Measurements from ENCODE around the gene NELL2. TPM values are rescaled to one million over a fixed set of nuclear protein-coding genes. Genes with fewer than 3 reads are reported as not detected.

Gene NELL2
- total RNA-seq, 2 experiments from 2014 or later: 0.95 to 1.8 TPM

DNA sequence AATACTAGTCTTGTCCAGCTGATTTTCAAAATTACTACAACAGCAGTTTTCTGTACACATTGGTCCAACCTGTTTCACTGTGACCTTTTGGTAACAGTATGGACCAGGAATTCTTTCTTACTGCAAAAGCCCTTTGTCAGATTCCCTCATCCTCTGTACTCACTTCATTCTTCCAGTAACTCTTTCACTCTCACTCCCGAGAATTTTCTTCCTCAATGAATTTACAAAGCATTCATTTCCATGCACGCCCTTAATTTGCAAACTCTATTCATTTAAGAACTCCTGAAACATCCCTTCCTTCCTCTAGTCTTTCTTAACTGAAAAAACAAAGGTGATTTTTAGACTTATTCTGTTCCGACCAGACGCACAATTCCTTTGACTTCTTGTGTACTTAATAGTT, 238.2 kb downstream of the NELL2 start:
- Histone ChIP-seq H3K4me1 (ENCODE audit: insufficient read depth, low read length, poor library complexity, severe bottlenecking) (no peaks in the 10 kb centered on the region), H4K20me1 (ENCODE audit: insufficient read depth, low read length) (no peaks in the 10 kb centered on the region), H3K27ac (ENCODE audit: low read depth, low read length, poor library complexity, severe bottlenecking) (no peak overlapping the region), H3K4me3 (ENCODE audit: low read depth, low read length, poor library complexity, severe bottlenecking) (no peak overlapping the region), H3K9me3 (ENCODE audit: low read length) (no peaks in the 10 kb centered on the region), H3K9me2 (ENCODE audit: insufficient read depth, low read length) (no peaks in the 10 kb centered on the region), H3K4me2 (ENCODE audit: low read length) (no peak overlapping the region), H3K79me2 (ENCODE audit: insufficient read depth, low read depth, low read length) (no peaks in the 10 kb centered on the region), H2AFZ (ENCODE audit: low read length) (no peak overlapping the region), H3K36me3 (ENCODE audit: insufficient read depth, low read length) (no peaks in the 10 kb centered on the region)
- ChIA-PET POLR2A (interaction anchor here (0.6 to 0.7 kb wide), 2 partner anchors 9 to 24 kb away, joined by 3 to 4 read pairs; no protein-coding TSS in a partner anchor), CTCF (ENCODE audit: unreplicated experiment) (no interaction called here)
- intact Hi-C loops (cut with micrococcal nuclease; ENCODE audit: unreplicated experiment): no loop called here
- TF ChIP-seq, protein P1, sequence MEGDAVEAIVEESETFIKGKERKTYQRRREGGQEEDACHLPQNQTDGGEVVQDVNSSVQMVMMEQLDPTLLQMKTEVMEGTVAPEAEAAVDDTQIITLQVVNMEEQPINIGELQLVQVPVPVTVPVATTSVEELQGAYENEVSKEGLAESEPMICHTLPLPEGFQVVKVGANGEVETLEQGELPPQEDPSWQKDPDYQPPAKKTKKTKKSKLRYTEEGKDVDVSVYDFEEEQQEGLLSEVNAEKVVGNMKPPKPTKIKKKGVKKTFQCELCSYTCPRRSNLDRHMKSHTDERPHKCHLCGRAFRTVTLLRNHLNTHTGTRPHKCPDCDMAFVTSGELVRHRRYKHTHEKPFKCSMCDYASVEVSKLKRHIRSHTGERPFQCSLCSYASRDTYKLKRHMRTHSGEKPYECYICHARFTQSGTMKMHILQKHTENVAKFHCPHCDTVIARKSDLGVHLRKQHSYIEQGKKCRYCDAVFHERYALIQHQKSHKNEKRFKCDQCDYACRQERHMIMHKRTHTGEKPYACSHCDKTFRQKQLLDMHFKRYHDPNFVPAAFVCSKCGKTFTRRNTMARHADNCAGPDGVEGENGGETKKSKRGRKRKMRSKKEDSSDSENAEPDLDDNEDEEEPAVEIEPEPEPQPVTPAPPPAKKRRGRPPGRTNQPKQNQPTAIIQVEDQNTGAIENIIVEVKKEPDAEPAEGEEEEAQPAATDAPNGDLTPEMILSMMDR (conservative IDR thresholded peaks at IDR 0.05; ENCODE audit: low read length): no peak
- TF ChIP-seq EZH2phosphoT487 (IDR thresholded peaks at IDR 0.05; ENCODE audit: borderline replicate concordance, low read depth, low read length): no peak
- DNase-seq (ENCODE audit: low spot score): no peak
- BruUV-seq (replicated peaks): no TSS peak

DNA sequence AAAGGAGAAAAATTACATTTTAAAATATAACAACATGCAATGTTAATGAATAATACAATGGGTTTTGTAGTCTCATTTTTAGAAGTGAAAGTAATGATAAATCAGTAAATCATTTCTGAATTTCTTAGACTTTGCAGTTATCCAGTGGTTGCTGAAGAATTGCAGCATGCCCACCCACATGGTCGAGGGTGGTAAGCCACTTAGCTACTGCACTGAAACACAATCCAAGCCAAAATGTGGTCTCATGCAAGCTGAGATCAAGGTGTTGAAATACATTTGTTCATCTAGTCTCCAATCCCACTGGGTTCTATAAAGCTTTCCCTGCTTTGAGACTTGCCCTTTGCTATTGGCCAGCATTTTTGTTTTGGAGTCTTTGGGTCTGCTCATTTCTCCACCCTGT, 247.9 kb downstream of the NELL2 start:
- BruUV-seq (replicated peaks): no TSS peak
- POLR2A ChIA-PET: interaction anchor here (0.8 kb wide), 1 partner anchor 122 kb away, joined by 3 read pairs; no protein-coding TSS in a partner anchor
- TF ChIP-seq, protein P1 (conservative IDR thresholded peaks at IDR 0.05; ENCODE audit: low read length): no peak
- no peak for TF ChIP-seq EZH2phosphoT487 (IDR thresholded peaks at IDR 0.05; ENCODE audit: borderline replicate concordance, low read depth, low read length)
- no peaks in the 10 kb centered on the region for H3K9me2 ChIP-seq (ENCODE audit: insufficient read depth, low read length)
- H3K4me1 ChIP-seq (ENCODE audit: insufficient read depth, low read length, poor library complexity, severe bottlenecking): no peaks in the 10 kb centered on the region
- no peak overlapping the region for H3K27ac ChIP-seq (ENCODE audit: low read depth, low read length, poor library complexity, severe bottlenecking)
- H3K4me2 ChIP-seq (ENCODE audit: low read length): no peak overlapping the region
- H3K4me3 ChIP-seq (ENCODE audit: low read depth, low read length, poor library complexity, severe bottlenecking): no peak overlapping the region
- no peak overlapping the region for H2AFZ ChIP-seq (ENCODE audit: low read length)
- no peaks in the 10 kb centered on the region for H3K36me3 ChIP-seq (ENCODE audit: insufficient read depth, low read length)
- no peaks in the 10 kb centered on the region for H3K9me3 ChIP-seq (ENCODE audit: low read length)
- intact Hi-C loops (cut with micrococcal nuclease; ENCODE audit: unreplicated experiment): no loop called here
- CTCF ChIA-PET (ENCODE audit: unreplicated experiment): no interaction called here
- no peaks in the 10 kb centered on the region for H4K20me1 ChIP-seq (ENCODE audit: insufficient read depth, low read length)
- no peak for DNase-seq (ENCODE audit: low spot score)
- H3K79me2 ChIP-seq (ENCODE audit: insufficient read depth, low read depth, low read length): no peaks in the 10 kb centered on the region

DNA sequence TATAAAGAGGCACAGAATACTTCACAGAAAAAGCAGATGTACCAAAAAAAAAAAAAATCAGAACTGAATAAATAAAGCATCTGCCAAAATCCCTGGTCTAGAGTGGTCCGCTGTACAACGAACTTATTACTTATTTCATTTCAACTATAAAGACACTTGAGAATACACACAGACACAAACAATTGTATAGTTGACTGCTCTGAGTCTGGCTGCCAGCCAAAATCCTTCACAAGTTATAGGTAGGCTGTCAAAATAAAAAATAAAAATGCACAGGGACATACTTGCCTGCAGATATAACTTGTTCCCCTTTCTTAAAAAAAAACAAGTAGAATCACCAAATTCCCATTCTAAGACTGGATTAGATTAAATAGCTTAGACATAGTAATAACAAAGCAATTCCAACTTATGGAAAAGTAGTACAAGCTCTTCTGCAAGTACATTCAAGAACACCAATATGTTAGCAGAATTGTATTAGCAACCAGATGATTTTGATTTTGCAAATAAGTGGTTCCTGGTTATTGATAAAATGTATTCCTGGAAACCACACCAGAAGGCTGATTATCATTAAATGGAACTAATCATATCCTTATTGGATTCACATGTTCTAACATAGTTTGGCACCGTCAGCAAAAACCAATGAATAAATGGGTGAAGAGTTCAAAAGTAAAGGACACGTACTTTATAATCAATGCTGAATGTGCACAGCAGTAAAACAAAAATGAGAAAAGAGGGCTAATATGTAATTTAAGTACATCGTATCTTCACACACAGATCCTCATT, 248.5 kb downstream of the NELL2 start:
- peak overlapping the region; percentile 40; the same call in 1 of the 2 replicates for H3K4me2 ChIP-seq (ENCODE audit: low read length)
- CTCF ChIA-PET (ENCODE audit: unreplicated experiment): no interaction called here
- H3K36me3 ChIP-seq (ENCODE audit: insufficient read depth, low read length): no peaks in the 10 kb centered on the region
- no peaks in the 10 kb centered on the region for H3K9me3 ChIP-seq (ENCODE audit: low read length)
- no peak overlapping the region for H2AFZ ChIP-seq (ENCODE audit: low read length)
- BruUV-seq (replicated peaks): no TSS peak
- no peaks in the 10 kb centered on the region for H3K4me1 ChIP-seq (ENCODE audit: insufficient read depth, low read length, poor library complexity, severe bottlenecking)
- no peaks in the 10 kb centered on the region for H3K79me2 ChIP-seq (ENCODE audit: insufficient read depth, low read depth, low read length)
- DNase-seq (ENCODE audit: low spot score): no peak
- intact Hi-C loops (cut with micrococcal nuclease; ENCODE audit: unreplicated experiment): no loop called here
- no peak overlapping the region for H3K27ac ChIP-seq (ENCODE audit: low read depth, low read length, poor library complexity, severe bottlenecking)
- POLR2A ChIA-PET: interaction anchor here (0.5 to 0.7 kb wide), 2 partner anchors 126 to 171 kb away, joined by 3 read pairs; no protein-coding TSS in a partner anchor
- TF ChIP-seq, protein P1 (conservative IDR thresholded peaks at IDR 0.05; ENCODE audit: low read length): no peak
- no peak for TF ChIP-seq EZH2phosphoT487 (IDR thresholded peaks at IDR 0.05; ENCODE audit: borderline replicate concordance, low read depth, low read length)
- no peaks in the 10 kb centered on the region for H4K20me1 ChIP-seq (ENCODE audit: insufficient read depth, low read length)
- H3K4me3 ChIP-seq (ENCODE audit: low read depth, low read length, poor library complexity, severe bottlenecking): no peak overlapping the region
- H3K9me2 ChIP-seq (ENCODE audit: insufficient read depth, low read length): no peaks in the 10 kb centered on the region

Measured in OCI-LY7 (cell line).